IPS-18a (cell line): ENCODE results near the gene PIGU.

ENCODE experiments used
- H3K27ac ChIP-seq: one replicate; pipeline ENCODE4 v1.5.1; 2013; ENCODE audit warnings: low read length
- H3K27me3 ChIP-seq: one replicate; pipeline ENCODE4 v1.6.1; 2013; ENCODE audit warnings: mild to moderate bottlenecking, low read length; ENCODE audit not compliant: control insufficient read depth, insufficient read depth
- H3K36me3 ChIP-seq: one replicate; pipeline ENCODE4 v1.6.1; 2013; ENCODE audit warnings: low read depth, low read length; ENCODE audit not compliant: control insufficient read depth
- H3K4me1 ChIP-seq: one replicate; pipeline ENCODE4 v1.6.1; 2013; ENCODE audit warnings: low read depth, low read length; ENCODE audit not compliant: control insufficient read depth
- H3K4me3 ChIP-seq: one replicate; pipeline ENCODE4 v1.5.1; 2013; ENCODE audit warnings: low read length
- H3K9ac ChIP-seq: one replicate; pipeline ENCODE4 v1.6.1; 2013; ENCODE audit warnings: mild to moderate bottlenecking, low read length, moderate library complexity
- H3K9me3 ChIP-seq: one replicate; pipeline ENCODE4 v1.6.1; 2013; ENCODE audit warnings: low read depth, low read length; ENCODE audit not compliant: control insufficient read depth

PIGU gene

DNA sequence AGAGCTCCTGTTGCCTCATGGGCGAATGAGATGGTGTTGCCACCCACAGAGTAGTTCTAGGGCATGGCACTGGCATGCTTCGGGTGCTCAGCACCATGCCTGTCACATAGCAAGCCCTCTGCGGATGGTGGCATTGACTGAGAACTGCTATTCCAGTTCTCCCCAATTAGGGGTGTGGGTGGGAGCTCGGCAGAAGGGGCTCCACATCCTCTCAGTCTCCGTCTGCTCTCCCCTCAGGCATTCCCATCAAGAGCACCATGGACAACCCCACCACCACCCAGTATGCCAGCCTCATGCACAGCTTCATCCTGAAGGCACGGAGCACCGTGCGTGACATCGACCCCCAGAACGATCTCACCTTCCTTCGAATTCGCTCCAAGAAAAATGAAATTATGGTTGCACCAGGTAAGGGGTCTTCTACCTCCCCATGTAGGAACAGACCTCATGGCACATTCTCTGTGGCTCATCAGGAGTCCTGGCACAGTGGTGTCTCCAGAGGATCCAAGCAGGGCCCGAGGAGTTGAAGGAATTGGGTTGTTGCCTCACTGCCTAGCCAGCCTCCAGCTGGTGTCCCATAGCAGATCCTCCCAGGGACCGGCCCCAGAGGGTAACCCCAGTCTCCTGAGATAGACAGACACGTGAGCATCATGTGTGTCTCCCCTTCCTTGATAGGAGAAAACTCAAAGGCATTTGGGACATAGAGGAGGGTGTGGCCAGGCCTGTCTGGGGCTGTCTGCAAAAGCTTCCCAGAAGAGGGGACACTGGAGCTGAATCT lies 142.3 kb downstream of the PIGU start:
- Histone ChIP-seq H3K4me3 (no peak overlapping the region), H3K4me1 (no peaks in the 10 kb centered on the region), H3K36me3 (peaks cover 43% of the 10 kb centered on the region), H3K9ac (no peak overlapping the region), H3K9me3 (no peaks in the 10 kb centered on the region), H3K27ac (no peak overlapping the region), H3K27me3 (no peaks in the 10 kb centered on the region)

DNA sequence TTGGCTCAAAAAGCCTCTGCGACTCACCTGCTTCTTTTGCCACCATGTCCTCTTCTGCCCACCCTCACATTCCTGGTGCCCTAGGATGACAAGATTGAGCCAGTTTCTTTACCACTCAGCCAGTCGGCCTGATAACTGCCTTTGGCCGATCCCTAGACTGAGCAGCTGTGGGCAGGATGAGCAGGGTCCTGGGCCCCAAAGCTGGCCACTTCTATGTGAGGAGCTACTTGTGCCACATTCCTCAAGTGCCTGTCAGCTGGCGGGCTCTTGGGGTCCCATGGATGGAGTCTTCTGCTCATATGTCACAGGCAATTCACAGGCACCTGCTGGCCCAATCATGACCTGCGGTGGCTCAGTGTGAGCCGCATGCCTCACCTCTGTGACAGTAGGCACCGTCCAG lies 144.1 kb downstream of the PIGU start:
- H3K27me3 ChIP-seq: no peaks in the 10 kb centered on the region
- H3K36me3 ChIP-seq: peaks cover 55% of the 10 kb centered on the region
- H3K4me1 ChIP-seq: no peaks in the 10 kb centered on the region
- H3K4me3 ChIP-seq: no peak overlapping the region
- H3K9me3 ChIP-seq: no peaks in the 10 kb centered on the region
- no peak overlapping the region for H3K9ac ChIP-seq
- no peak overlapping the region for H3K27ac ChIP-seq

- Histone ChIP-seq H3K9me3 (no peaks in the 10 kb centered on the region), H3K4me3 (no peak overlapping the region), H3K4me1 (no peaks in the 10 kb centered on the region), H3K36me3 (peaks cover 59% of the 10 kb centered on the region), H3K27me3 (no peaks in the 10 kb centered on the region), H3K9ac (no peak overlapping the region), H3K27ac (no peak overlapping the region)
These were observed 144.6 kb downstream of the PIGU start for GRCh38 chr20:34532320-34532719.

DNA sequence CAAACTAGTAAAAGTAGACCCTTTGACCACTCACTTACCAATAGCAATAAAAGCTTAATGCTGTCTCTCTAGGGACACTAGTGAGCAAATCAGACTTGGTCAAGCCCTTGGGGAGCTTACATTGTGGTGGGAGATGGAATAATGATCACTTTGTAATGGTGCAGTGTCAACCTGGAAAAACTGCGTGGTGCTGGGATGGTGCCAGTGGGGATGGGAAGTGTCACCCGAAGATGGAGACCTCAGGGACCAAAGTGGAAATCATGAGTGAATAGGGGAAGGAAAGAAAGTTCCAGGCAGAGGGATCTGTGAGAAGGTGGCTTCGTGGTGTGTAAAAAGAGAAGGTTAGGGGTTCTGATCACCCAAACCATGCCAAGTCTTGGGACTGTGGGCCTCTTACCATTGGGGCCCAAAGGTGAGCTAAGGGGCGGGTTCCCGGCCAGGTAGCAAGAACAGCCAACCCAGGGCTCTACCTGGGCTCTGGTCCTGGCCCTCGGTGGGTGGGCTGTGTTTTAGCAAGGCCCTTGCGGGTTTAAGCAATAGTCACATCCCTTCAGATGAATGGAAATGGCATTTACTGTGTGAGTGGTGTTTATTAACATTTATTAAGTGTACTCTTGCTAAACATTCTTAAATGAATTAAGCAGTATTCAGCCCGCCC lies 145.2 kb downstream of the PIGU start:
- no peak overlapping the region for H3K9ac ChIP-seq
- H3K9me3 ChIP-seq: no peaks in the 10 kb centered on the region
- H3K27ac ChIP-seq: no peak overlapping the region
- no peaks in the 10 kb centered on the region for H3K27me3 ChIP-seq
- peaks cover 65% of the 10 kb centered on the region for H3K36me3 ChIP-seq
- H3K4me3 ChIP-seq: no peak overlapping the region
- no peaks in the 10 kb centered on the region for H3K4me1 ChIP-seq

DNA sequence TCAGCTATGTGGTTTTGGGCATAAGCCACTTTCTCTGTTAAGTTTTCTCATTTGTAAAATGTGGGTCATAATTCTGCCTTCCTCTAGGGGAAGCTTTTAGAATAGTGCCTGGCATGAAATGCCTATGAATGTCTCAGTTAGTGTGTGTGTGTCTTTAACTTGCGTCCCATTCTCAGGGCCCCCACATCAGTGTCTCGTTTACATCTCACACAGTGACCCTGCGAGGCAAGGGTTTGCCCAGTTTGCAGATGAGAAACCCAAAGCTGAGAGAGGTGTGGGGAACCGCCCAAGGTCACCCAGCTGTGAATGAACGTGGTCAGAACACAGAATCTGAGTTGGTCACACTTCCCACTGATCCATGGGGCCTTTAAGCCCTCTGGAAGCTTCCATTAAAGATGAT lies 146.6 kb downstream of the PIGU start:
- H3K9ac ChIP-seq: no peak overlapping the region
- H3K4me1 ChIP-seq: no peaks in the 10 kb centered on the region
- no peak overlapping the region for H3K27ac ChIP-seq
- no peaks in the 10 kb centered on the region for H3K27me3 ChIP-seq
- no peaks in the 10 kb centered on the region for H3K9me3 ChIP-seq
- H3K36me3 ChIP-seq: peaks cover 60% of the 10 kb centered on the region
- no peak overlapping the region for H3K4me3 ChIP-seq

DNA sequence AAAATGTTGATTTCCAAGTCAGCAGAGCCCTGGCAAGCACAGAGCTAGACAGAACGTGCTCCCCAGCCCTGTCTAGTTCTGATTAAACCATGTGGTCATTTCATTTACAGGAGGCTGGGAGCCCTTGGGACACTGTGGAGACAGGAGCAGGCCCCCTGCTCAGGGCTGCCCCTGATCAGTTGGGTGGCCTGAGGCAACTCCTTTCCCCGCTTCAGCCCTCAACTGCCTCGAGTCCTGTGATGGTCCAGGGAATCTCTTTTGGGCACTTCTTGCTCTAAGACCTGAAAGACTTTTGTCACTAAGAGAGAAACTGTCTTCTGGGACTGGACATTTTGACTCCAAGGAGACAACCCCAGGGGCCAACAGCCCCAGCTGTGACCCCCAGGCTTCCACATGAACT lies 147.2 kb downstream of the PIGU start:
- peaks cover 54% of the 10 kb centered on the region for H3K36me3 ChIP-seq
- no peaks in the 10 kb centered on the region for H3K27me3 ChIP-seq
- H3K27ac ChIP-seq: no peak overlapping the region
- no peak overlapping the region for H3K4me3 ChIP-seq
- H3K9me3 ChIP-seq: no peaks in the 10 kb centered on the region
- H3K9ac ChIP-seq: no peak overlapping the region
- H3K4me1 ChIP-seq: no peaks in the 10 kb centered on the region

DNA sequence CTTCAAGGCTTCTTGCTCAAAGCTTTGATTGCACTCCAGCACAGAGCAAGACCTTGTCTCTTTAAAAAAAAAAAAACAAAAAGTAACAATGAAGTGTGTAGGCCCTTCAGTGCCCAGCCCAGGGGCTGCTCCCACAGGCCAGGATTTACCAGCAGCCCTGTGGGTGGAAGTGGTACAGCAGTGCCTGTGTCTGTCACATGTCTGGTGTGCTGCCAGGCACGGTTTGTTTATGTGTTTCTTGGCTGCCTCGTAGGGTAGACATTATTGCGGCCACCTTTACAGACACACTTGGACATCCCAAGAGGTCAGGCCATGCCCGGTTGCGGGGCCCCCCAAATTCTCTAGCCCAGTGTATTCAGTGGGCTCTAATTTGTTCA lies 148.0 kb downstream of the PIGU start:
- Histone ChIP-seq H3K4me3 (no peak overlapping the region), H3K4me1 (no peaks in the 10 kb centered on the region), H3K9me3 (no peaks in the 10 kb centered on the region), H3K9ac (no peak overlapping the region), H3K27me3 (no peaks in the 10 kb centered on the region), H3K36me3 (peaks cover 46% of the 10 kb centered on the region), H3K27ac (no peak overlapping the region)

- Histone ChIP-seq H3K4me1 (peaks cover 3% of the 10 kb centered on the region), H3K9me3 (no peaks in the 10 kb centered on the region), H3K4me3 (no peak overlapping the region), H3K36me3 (peaks cover 38% of the 10 kb centered on the region), H3K27ac (no peak overlapping the region), H3K27me3 (no peaks in the 10 kb centered on the region), H3K9ac (no peak overlapping the region)
These were observed 149.9 kb downstream of the PIGU start for GRCh38 chr20:34527016-34527415.

- peaks cover 3% of the 10 kb centered on the region for H3K4me1 ChIP-seq
- peaks cover 38% of the 10 kb centered on the region for H3K36me3 ChIP-seq
- no peaks in the 10 kb centered on the region for H3K9me3 ChIP-seq
- H3K4me3 ChIP-seq: no peak overlapping the region
- H3K9ac ChIP-seq: no peak overlapping the region
- H3K27ac ChIP-seq: no peak overlapping the region
- H3K27me3 ChIP-seq: no peaks in the 10 kb centered on the region
These were observed 150.4 kb downstream of the PIGU start for GRCh38 chr20:34526466-34526865.

DNA sequence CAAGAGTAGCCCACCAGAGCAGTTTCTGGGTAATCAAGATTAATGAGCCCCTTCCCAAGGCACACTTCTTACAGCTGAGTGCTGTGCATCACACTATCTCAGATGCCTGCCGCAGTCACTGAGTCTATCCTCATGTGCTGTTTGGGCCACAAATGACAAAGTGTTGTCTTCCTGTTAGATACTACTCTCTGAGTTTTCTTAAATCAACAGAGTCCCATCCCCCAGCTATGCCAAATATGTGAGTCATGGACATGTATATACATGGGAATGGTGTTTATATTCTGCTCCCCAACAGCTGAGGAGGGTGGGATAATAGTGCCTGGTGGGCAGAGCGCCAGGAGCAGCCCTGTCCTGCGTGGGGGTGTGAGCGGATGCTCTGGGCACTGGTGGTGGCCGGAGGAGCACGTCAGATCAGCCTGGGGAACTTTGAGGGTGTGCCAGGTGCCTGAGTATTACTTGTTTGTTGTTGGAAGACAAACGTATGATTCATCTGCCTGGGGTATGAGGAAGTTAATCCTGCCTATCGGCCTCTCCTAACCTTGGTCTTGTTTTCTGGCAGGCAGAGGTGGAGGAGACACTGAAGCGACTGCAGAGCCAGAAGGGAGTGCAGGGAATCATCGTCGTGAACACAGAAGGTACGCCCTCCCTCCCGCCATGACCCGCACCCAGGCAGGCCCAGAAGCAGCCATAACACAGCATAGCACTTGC lies 151.0 kb downstream of the PIGU start:
- Histone ChIP-seq H3K27me3 (no peaks in the 10 kb centered on the region), H3K27ac (no peak overlapping the region), H3K9ac (no peak overlapping the region), H3K36me3 (peaks cover 37% of the 10 kb centered on the region), H3K4me1 (peaks cover 3% of the 10 kb centered on the region), H3K4me3 (no peak overlapping the region), H3K9me3 (no peaks in the 10 kb centered on the region)

- Histone ChIP-seq H3K27me3 (no peaks in the 10 kb centered on the region), H3K4me3 (no peak overlapping the region), H3K27ac (no peak overlapping the region), H3K9ac (no peak overlapping the region), H3K4me1 (peaks cover 3% of the 10 kb centered on the region), H3K36me3 (peaks cover 32% of the 10 kb centered on the region), H3K9me3 (no peaks in the 10 kb centered on the region)
These were observed 151.6 kb downstream of the PIGU start for GRCh38 chr20:34525342-34525708.
